ENCODE data around the gene RILPL1.
"Not testable (repeated sequence)": the region's sequence is repeated elsewhere in the genome, so short reads cannot be mapped to it uniquely, and the experiment has no call there.

GRCh38 chr12:123492339-123493039, 41.0 kb downstream of the RILPL1 start:
- TF ChIP-seq, protein P1, sequence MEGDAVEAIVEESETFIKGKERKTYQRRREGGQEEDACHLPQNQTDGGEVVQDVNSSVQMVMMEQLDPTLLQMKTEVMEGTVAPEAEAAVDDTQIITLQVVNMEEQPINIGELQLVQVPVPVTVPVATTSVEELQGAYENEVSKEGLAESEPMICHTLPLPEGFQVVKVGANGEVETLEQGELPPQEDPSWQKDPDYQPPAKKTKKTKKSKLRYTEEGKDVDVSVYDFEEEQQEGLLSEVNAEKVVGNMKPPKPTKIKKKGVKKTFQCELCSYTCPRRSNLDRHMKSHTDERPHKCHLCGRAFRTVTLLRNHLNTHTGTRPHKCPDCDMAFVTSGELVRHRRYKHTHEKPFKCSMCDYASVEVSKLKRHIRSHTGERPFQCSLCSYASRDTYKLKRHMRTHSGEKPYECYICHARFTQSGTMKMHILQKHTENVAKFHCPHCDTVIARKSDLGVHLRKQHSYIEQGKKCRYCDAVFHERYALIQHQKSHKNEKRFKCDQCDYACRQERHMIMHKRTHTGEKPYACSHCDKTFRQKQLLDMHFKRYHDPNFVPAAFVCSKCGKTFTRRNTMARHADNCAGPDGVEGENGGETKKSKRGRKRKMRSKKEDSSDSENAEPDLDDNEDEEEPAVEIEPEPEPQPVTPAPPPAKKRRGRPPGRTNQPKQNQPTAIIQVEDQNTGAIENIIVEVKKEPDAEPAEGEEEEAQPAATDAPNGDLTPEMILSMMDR (IDR thresholded peaks at IDR 0.05; ENCODE audit: poor library complexity), result not testable (repeated sequence)
- TF ChIP-seq EZH2 (IDR thresholded peaks at IDR 0.05; ENCODE audit: borderline replicate concordance), result not testable (repeated sequence)

All from hepatocyte (in vitro differentiated cells).